GM12878 (cell line): ENCODE data around the gene SLC46A2.

ENCODE experiments used
- EGR1 ChIP-seq, 2 experiments: IDR thresholded peaks; 1 replicate in 1 of 2; 2 replicates in 1 of 2; pipeline ENCODE4 v1.6.1; 2011 to 2012; ENCODE audit warnings: low read depth in 2 of 2, low read length in 2 of 2, borderline replicate concordance in 1 of 2, mild to moderate bottlenecking in 1 of 2, moderate library complexity in 1 of 2
- EP300 ChIP-seq, 2 experiments: fragments of 150-350 bp in 1 of 2; IDR thresholded peaks; 2 replicates each; pipeline ENCODE4 v1.6.1; 2011 to 2012; ENCODE audit warnings: low read depth in 2 of 2, low read length in 2 of 2, borderline replicate concordance in 1 of 2, improper control_type of control experiment in 1 of 2, inconsistent platforms in 1 of 2; ENCODE audit not compliant: control insufficient read depth in 1 of 2
- EZH2 ChIP-seq: IDR thresholded peaks from 2 replicates; pipeline ENCODE4 v1.6.1; 2012; ENCODE audit warnings: low read depth, mild to moderate bottlenecking, control low read depth, inconsistent platforms, low read length, borderline replicate concordance; ENCODE audit not compliant: control insufficient read depth
- HDAC6 ChIP-seq: fragments of 200-600 bp; sonication (generic); IDR thresholded peaks from one replicate; pipeline ENCODE4 v1.8.0; 2017; ENCODE audit warnings: antibody characterized with exemption; ENCODE audit not compliant: unreplicated experiment
- IRF3 ChIP-seq: fragments of 450-650 bp; IDR thresholded peaks from 2 replicates; pipeline ENCODE4 v1.6.1; 2014; ENCODE audit warnings: mild to moderate bottlenecking
- MXI1 ChIP-seq: fragments of 150-350 bp; IDR thresholded peaks from 2 replicates; pipeline ENCODE4 v1.6.1; 2011; ENCODE audit warnings: low read depth, mild to moderate bottlenecking, inconsistent platforms, low read length, improper control_type of control experiment
- POLR2A ChIP-seq: IDR thresholded peaks from 2 replicates; pipeline ENCODE4 v1.6.1; 2011; ENCODE audit warnings: low read depth, mild to moderate bottlenecking, low read length
- POLR2AphosphoS5 ChIP-seq: IDR thresholded peaks from 2 replicates; pipeline ENCODE4 v1.6.1; 2011; ENCODE audit warnings: mild to moderate bottlenecking, low read length, inconsistent platforms
- POU2F2 ChIP-seq: IDR thresholded peaks from 3 replicates; pipeline ENCODE4 v1.6.1; 2011; ENCODE audit warnings: low read depth, mild to moderate bottlenecking, low read length, borderline replicate concordance
- SP1 ChIP-seq: IDR thresholded peaks from one replicate; pipeline ENCODE4 v1.6.1; 2011; ENCODE audit warnings: low read depth, low read length
- TCF7 ChIP-seq: IDR thresholded peaks from 2 replicates; pipeline ENCODE4 v1.6.1; 2014; ENCODE audit warnings: antibody characterized with exemption, borderline replicate concordance
- TF ChIP-seq, protein P1 (sequence below), 3 experiments: IDR thresholded peaks in 2 of 3; conservative IDR thresholded peaks in 1 of 3; 2 replicates each; pipeline ENCODE4 v1.5.1; 2011; ENCODE audit warnings: low read depth in 3 of 3, low read length in 3 of 3, mild to moderate bottlenecking in 3 of 3, control low read depth in 2 of 3, moderate library complexity in 2 of 3, inconsistent platforms in 1 of 3, mixed read lengths in 1 of 3; ENCODE audit not compliant: control insufficient read depth in 2 of 3, insufficient read depth in 1 of 3; ENCODE audit errors: extremely low read depth in 1 of 3
- TF ChIP-seq, protein P2 (sequence below): IDR thresholded peaks from 2 replicates; pipeline ENCODE4 v1.6.1; 2011; ENCODE audit warnings: mild to moderate bottlenecking, low read depth, low read length, moderate library complexity; ENCODE audit not compliant: insufficient replicate concordance
- TF ChIP-seq, protein P3 (sequence below): IDR thresholded peaks from 2 replicates; pipeline ENCODE4 v1.6.1; 2012; ENCODE audit warnings: mild to moderate bottlenecking, low read depth, low read length

DNA sequence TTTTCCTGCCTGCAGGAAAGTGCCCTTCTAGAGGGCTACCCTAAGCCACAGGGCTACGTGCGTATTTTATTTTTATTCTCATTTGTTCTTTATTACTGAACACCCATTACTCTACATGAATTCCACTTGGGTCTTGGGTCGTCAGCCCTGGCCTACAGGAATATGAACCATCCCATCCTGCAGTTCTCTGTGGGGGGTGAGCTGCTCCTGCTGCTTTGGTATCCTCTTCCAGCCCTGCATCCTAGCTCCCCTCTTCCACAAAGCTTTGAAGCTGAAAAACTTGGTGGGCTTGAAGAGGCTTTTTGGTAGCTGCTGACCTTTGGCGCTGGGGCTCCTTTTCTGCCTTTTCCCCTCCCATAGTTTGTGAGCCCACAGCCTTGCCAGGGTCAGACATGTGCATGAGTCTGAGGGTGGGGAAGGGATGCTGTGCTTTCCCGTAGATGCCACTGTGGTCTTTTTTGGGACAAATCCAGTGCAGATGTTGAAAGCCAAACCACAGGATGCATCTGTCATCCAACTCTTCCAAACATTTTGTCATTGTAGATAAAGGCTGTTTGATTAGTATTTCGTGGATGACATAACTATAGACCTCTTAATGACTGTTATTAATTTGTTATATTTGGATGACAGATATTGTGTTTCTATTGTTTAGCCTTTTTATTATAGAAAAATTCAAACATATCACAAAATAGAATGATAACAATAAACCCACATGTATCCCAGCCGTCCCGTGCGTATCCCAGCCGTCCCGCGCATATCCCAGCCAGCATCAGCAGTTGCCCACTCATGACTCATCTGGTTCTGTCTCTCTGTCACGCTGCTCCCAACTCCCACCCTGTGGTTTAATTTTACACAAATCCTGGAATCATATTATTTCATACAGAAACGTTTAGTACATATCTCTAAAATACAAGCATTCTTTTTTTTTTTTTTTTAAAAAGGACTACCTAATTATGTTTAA lies 43.9 kb downstream of the SLC46A2 start:
- TF ChIP-seq HDAC6 (no peak), POLR2A (no peak), EP300 (IDR thresholded peaks at IDR 0.05; ENCODE audit: borderline replicate concordance in 1 of 2, control insufficient read depth in 1 of 2, low read depth in 2 of 2, low read length in 2 of 2) (no peak), MXI1 (no peak), IRF3 (no peak), EGR1 (IDR thresholded peaks at IDR 0.05; ENCODE audit: borderline replicate concordance in 1 of 2, low read depth in 2 of 2, low read length in 2 of 2) (no peak), TCF7 (no peak), POLR2AphosphoS5 (no peak), POU2F2 (no peak), EZH2 (no peak), SP1 (no peak)
- TF ChIP-seq, protein P1, sequence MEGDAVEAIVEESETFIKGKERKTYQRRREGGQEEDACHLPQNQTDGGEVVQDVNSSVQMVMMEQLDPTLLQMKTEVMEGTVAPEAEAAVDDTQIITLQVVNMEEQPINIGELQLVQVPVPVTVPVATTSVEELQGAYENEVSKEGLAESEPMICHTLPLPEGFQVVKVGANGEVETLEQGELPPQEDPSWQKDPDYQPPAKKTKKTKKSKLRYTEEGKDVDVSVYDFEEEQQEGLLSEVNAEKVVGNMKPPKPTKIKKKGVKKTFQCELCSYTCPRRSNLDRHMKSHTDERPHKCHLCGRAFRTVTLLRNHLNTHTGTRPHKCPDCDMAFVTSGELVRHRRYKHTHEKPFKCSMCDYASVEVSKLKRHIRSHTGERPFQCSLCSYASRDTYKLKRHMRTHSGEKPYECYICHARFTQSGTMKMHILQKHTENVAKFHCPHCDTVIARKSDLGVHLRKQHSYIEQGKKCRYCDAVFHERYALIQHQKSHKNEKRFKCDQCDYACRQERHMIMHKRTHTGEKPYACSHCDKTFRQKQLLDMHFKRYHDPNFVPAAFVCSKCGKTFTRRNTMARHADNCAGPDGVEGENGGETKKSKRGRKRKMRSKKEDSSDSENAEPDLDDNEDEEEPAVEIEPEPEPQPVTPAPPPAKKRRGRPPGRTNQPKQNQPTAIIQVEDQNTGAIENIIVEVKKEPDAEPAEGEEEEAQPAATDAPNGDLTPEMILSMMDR (IDR thresholded peaks at IDR 0.05 in 2 of 3, conservative IDR thresholded peaks at IDR 0.05 in 1 of 3; ENCODE audit: control insufficient read depth in 2 of 3, extremely low read depth in 1 of 3, insufficient read depth in 1 of 3, low read depth in 3 of 3, low read length in 3 of 3) = no peak
- TF ChIP-seq, protein P2, sequence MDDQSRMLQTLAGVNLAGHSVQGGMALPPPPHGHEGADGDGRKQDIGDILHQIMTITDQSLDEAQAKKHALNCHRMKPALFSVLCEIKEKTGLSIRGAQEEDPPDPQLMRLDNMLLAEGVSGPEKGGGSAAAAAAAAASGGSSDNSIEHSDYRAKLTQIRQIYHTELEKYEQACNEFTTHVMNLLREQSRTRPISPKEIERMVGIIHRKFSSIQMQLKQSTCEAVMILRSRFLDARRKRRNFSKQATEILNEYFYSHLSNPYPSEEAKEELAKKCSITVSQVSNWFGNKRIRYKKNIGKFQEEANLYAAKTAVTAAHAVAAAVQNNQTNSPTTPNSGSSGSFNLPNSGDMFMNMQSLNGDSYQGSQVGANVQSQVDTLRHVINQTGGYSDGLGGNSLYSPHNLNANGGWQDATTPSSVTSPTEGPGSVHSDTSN = no peak
- TF ChIP-seq, protein P3, sequence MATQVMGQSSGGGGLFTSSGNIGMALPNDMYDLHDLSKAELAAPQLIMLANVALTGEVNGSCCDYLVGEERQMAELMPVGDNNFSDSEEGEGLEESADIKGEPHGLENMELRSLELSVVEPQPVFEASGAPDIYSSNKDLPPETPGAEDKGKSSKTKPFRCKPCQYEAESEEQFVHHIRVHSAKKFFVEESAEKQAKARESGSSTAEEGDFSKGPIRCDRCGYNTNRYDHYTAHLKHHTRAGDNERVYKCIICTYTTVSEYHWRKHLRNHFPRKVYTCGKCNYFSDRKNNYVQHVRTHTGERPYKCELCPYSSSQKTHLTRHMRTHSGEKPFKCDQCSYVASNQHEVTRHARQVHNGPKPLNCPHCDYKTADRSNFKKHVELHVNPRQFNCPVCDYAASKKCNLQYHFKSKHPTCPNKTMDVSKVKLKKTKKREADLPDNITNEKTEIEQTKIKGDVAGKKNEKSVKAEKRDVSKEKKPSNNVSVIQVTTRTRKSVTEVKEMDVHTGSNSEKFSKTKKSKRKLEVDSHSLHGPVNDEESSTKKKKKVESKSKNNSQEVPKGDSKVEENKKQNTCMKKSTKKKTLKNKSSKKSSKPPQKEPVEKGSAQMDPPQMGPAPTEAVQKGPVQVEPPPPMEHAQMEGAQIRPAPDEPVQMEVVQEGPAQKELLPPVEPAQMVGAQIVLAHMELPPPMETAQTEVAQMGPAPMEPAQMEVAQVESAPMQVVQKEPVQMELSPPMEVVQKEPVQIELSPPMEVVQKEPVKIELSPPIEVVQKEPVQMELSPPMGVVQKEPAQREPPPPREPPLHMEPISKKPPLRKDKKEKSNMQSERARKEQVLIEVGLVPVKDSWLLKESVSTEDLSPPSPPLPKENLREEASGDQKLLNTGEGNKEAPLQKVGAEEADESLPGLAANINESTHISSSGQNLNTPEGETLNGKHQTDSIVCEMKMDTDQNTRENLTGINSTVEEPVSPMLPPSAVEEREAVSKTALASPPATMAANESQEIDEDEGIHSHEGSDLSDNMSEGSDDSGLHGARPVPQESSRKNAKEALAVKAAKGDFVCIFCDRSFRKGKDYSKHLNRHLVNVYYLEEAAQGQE = no peak
